ENCODE measurements around the gene HCRTR1.

DNA sequence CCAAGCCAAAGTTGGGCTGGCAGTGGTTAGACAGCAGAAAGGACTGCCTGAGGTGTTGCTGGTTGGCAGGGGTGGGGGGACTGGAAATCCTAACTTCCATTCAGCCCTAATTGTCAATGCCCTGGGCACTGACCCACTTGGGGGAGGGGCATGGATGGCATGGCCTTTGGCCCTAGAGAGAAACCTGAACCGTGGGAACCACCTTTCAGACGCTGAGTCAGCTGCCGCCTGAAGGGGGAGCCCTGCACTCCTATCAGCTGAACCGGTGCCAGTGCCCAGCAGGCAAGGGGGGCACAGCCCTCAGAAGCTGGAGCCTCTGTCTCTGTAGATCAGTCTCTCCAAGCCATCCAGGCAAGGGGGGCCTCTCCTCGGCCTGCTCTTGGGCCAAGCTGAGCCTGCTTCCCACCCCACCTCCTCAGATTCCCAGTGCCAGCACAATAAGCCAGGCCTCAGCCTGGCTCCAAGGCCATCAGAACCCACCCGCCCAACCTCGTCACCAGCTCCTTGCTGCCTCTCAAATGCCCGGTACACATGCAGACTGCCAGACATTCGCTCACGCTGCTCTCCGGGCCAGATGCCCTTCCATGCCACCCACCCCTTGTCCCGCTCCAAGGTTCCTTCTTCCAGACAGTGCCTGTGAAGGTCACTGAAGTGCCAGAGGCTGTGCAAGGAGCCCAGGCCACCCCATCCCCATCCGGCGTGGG, 29.6 kb upstream of the HCRTR1 start:
- TF ChIP-seq POLR2A (IDR thresholded peaks at IDR 0.05; ENCODE audit: low read depth, low read length) (no peak), POLR2AphosphoS5 (IDR thresholded peaks at IDR 0.05; ENCODE audit: low read depth, low read length) (no peak), TAF1 (IDR thresholded peaks at IDR 0.05; ENCODE audit: low read depth, low read length) (no peak), SPI1 (IDR thresholded peaks at IDR 0.05; ENCODE audit: low read depth, low read length) (no peak), PAX5 (IDR thresholded peaks at IDR 0.05; ENCODE audit: insufficient read depth, low read length, severe bottlenecking) (no peak)
